Measurements from ENCODE around the gene CLEC14A.

GRCh38 chr14:38206689-38207376, 49.1 kb downstream of the CLEC14A start:
- TF ChIP-seq POLR2AphosphoS5 (IDR thresholded peaks at IDR 0.05) (no peak), POLR2A (IDR thresholded peaks at IDR 0.05) (no peak), CTCF (IDR thresholded peaks at IDR 0.05) (no peak), EP300 (IDR thresholded peaks at IDR 0.05) (no peak)
